Measurements from ENCODE around the gene RSPH6A.

- TF ChIP-seq, protein P1, sequence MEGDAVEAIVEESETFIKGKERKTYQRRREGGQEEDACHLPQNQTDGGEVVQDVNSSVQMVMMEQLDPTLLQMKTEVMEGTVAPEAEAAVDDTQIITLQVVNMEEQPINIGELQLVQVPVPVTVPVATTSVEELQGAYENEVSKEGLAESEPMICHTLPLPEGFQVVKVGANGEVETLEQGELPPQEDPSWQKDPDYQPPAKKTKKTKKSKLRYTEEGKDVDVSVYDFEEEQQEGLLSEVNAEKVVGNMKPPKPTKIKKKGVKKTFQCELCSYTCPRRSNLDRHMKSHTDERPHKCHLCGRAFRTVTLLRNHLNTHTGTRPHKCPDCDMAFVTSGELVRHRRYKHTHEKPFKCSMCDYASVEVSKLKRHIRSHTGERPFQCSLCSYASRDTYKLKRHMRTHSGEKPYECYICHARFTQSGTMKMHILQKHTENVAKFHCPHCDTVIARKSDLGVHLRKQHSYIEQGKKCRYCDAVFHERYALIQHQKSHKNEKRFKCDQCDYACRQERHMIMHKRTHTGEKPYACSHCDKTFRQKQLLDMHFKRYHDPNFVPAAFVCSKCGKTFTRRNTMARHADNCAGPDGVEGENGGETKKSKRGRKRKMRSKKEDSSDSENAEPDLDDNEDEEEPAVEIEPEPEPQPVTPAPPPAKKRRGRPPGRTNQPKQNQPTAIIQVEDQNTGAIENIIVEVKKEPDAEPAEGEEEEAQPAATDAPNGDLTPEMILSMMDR (IDR thresholded peaks at IDR 0.05), result no peak
- no peak for TF ChIP-seq POLR2AphosphoS5 (IDR thresholded peaks at IDR 0.05; ENCODE audit: insufficient read depth in 1 of 2, low read depth in 1 of 2)
Observed at GRCh38 chr19:45791744-45792469, 23.2 kb downstream of the RSPH6A start.
